Mucosa of descending colon (tissue), 3 donors: Measurements from ENCODE around the gene CPED1. TPM values are rescaled to one million over a fixed set of nuclear protein-coding genes. Genes with fewer than 3 reads are reported as not detected.

Experiments used
- ATAC-seq: fragments of 200-7000 bp; cut with Tn5 transposase; one replicate; pipeline ENCODE4 v1.9.1; 2020; ENCODE audit warnings: mild to moderate bottlenecking, moderate library complexity
- DNase-seq, 3 donors: peaks; one replicate each; pipeline ENCODE4 v3.0.0-alpha.2; 2020
- H3K36me3 ChIP-seq: fragments of 200-600 bp; one replicate; pipeline ENCODE4 v1.8.0; 2021; ENCODE audit warnings: low read depth, mild to moderate bottlenecking
- H3K4me1 ChIP-seq: fragments of 200-600 bp; one replicate; pipeline ENCODE4 v1.8.0; 2021; ENCODE audit warnings: low read depth, mild to moderate bottlenecking
- H3K4me3 ChIP-seq: fragments of 200-600 bp; one replicate; pipeline ENCODE4 v1.8.0; 2021; ENCODE audit warnings: mild to moderate bottlenecking
- H3K9me3 ChIP-seq: fragments of 200-600 bp; one replicate; pipeline ENCODE4 v1.8.0; 2021; ENCODE audit warnings: mild to moderate bottlenecking
- intact Hi-C, 2 donors: fragments of 100-400 bp; cut with DNase I in 1 of 2; cut with micrococcal nuclease in 1 of 2; formaldehyde crosslinking; loops; one replicate each; pipeline versions ENCODE4 v1.11.0 to v1.11.1; 2022; cut with DNase I, micrococcal nuclease
- total RNA-seq, 3 donors: library from RNA; stranded (reverse); fragmentation: NEBNext Ultra II Directional in 2 of 3; extraction: Animal tissue kit (Norgen Biotek cat#: 25700) in 2 of 3; gene quantifications; one replicate each; pipeline versions ENCODE4 v1.2.1 to v1.2.4, GENCODE V29; 2021 to 2023
- TF ChIP-seq, protein P1 (sequence below): fragments of 200-600 bp; IDR thresholded peaks from one replicate; pipeline ENCODE4 v1.8.0; 2022; ENCODE audit warnings: antibody characterized with exemption, mild to moderate bottlenecking
- donor health status: DM: no; HTN: no; CAD: no; lungs with moderate emphysema.
- donor health status: DM: no; HTN: no; CAD: no.
- donor health status: DM: no; HTN: yes; CAD: no.

CPED1 gene
- total RNA-seq, 3 donors from 2014 or later = 6.5 to 67.7 (median 8.8) TPM

GRCh38 chr7:121344497-121344896 is 356.0 kb downstream of the CPED1 start:
- intact Hi-C loops = no loop called here
- Histone ChIP-seq H3K9me3 (no peaks in the 10 kb centered on the region), H3K4me3 (no peak overlapping the region), H3K4me1 (no peaks in the 10 kb centered on the region), H3K36me3 (no peaks in the 10 kb centered on the region)
- peak in 1 of 3 donors; percentile 40 for DNase-seq
- peak; percentile 88 for ATAC-seq
- TF ChIP-seq, protein P1, sequence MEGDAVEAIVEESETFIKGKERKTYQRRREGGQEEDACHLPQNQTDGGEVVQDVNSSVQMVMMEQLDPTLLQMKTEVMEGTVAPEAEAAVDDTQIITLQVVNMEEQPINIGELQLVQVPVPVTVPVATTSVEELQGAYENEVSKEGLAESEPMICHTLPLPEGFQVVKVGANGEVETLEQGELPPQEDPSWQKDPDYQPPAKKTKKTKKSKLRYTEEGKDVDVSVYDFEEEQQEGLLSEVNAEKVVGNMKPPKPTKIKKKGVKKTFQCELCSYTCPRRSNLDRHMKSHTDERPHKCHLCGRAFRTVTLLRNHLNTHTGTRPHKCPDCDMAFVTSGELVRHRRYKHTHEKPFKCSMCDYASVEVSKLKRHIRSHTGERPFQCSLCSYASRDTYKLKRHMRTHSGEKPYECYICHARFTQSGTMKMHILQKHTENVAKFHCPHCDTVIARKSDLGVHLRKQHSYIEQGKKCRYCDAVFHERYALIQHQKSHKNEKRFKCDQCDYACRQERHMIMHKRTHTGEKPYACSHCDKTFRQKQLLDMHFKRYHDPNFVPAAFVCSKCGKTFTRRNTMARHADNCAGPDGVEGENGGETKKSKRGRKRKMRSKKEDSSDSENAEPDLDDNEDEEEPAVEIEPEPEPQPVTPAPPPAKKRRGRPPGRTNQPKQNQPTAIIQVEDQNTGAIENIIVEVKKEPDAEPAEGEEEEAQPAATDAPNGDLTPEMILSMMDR = no peak

Other genes starting within 250 kb of the CPED1 start
- gene TSPAN12, start 130.6 kb upstream of the CPED1 start, total RNA-seq = 10 to 100 TPM; 23.1 to 43.4 (median 35.6) TPM
- gene ING3, start 37.9 kb upstream of the CPED1 start, total RNA-seq = 10 to 100 TPM; 18.2 to 21.7 (median 20.7) TPM